A673 (cell line): ENCODE data around the gene KCND2. TPM values are rescaled to one million over a fixed set of nuclear protein-coding genes. Genes with fewer than 3 reads are reported as not detected.

Experiments used
- BruUV-seq: library from RNA; stranded (reverse); fragments of 400-500 nt; replicated peaks from 2 replicates; lab custom pipeline; 2021; lab: Mats Ljungman, UMichigan
- CTCF ChIA-PET: fragments of 300-600 bp; sonication (Branson Sonifier 250); formaldehyde crosslinking; loops from one replicate; lab custom pipeline; 2022; ENCODE audit warnings: antibody characterized with exemption; lab: Charles Lee
- POLR2A ChIA-PET: fragments of 300-600 bp; sonication (Branson Sonifier 250); formaldehyde crosslinking; loops from one replicate; lab custom pipeline; 2022; ENCODE audit warnings: antibody characterized with exemption; ENCODE audit not compliant: low non-redundant PET; lab: Charles Lee
- DNase-seq: peaks from one replicate; pipeline ENCODE4 v3.0.0-alpha.2; 2015; ENCODE audit warnings: low spot score
- H3K27ac ChIP-seq: fragments of 200-600 bp; sonication (generic); 2 replicates; pipeline ENCODE4 v1.5.1; 2016; ENCODE audit warnings: mixed run types, low read depth, mild to moderate bottlenecking, mixed read lengths, antibody characterized with exemption, low read length; ENCODE audit not compliant: poor library complexity, severe bottlenecking
- H3K27me3 ChIP-seq: fragments of 200-600 bp; sonication (generic); replicated peaks from 2 replicates; pipeline ENCODE4 v1.6.1; 2017; ENCODE audit warnings: mixed run types, low read depth, mild to moderate bottlenecking, mixed read lengths, antibody characterized with exemption, low read length; ENCODE audit not compliant: insufficient read depth, poor library complexity
- H3K36me3 ChIP-seq: fragments of 200-600 bp; sonication (generic); 2 replicates; pipeline ENCODE4 v1.6.1; 2016; ENCODE audit warnings: mixed run types, mild to moderate bottlenecking, mixed read lengths, antibody characterized with exemption, low read length; ENCODE audit not compliant: insufficient read depth, poor library complexity, severe bottlenecking
- H3K4me1 ChIP-seq: fragments of 200-600 bp; sonication (generic); 2 replicates; pipeline ENCODE4 v1.6.1; 2017; ENCODE audit warnings: mixed run types, mild to moderate bottlenecking, mixed read lengths, antibody characterized with exemption, low read length; ENCODE audit not compliant: insufficient read depth, poor library complexity, severe bottlenecking
- H3K4me3 ChIP-seq: fragments of 200-600 bp; sonication (generic); 2 replicates; pipeline ENCODE4 v1.5.1; 2016; ENCODE audit warnings: low read depth, mixed run types, mild to moderate bottlenecking, mixed read lengths, low read length; ENCODE audit not compliant: poor library complexity, severe bottlenecking
- H3K9me3 ChIP-seq: fragments of 200-600 bp; sonication (generic); 2 replicates; pipeline ENCODE4 v1.6.1; 2016; ENCODE audit warnings: mixed run types, low read depth, mild to moderate bottlenecking, mixed read lengths, antibody characterized with exemption, low read length; ENCODE audit not compliant: poor library complexity, severe bottlenecking
- EZH2 ChIP-seq: fragments of 200-600 bp; sonication (generic); IDR thresholded peaks from 2 replicates; pipeline ENCODE4 v1.6.1; 2017; ENCODE audit warnings: borderline replicate concordance, low read depth, mild to moderate bottlenecking, mixed read lengths, antibody characterized with exemption, low read length; ENCODE audit not compliant: poor library complexity, severe bottlenecking
- intact Hi-C: fragments of 100-400 bp; cut with micrococcal nuclease; formaldehyde crosslinking; loops from one replicate; pipeline ENCODE4 v1.10.0; 2022; ENCODE audit not compliant: unreplicated experiment
- total RNA-seq: library from RNA; stranded (reverse); gene quantifications from 2 replicates; pipeline ENCODE4 v1.2.3, GENCODE V29; 2021
- TF ChIP-seq, protein P1 (sequence below): fragments of 300-800, 200-600 bp; sonication (generic); conservative IDR thresholded peaks from 2 replicates; pipeline ENCODE4 v1.5.1; 2017; ENCODE audit warnings: low read depth, mild to moderate bottlenecking, antibody characterized with exemption, low read length, moderate library complexity, mixed read lengths

KCND2 gene
- total RNA-seq, 1 experiment from 2014 or later: not detected

DNA sequence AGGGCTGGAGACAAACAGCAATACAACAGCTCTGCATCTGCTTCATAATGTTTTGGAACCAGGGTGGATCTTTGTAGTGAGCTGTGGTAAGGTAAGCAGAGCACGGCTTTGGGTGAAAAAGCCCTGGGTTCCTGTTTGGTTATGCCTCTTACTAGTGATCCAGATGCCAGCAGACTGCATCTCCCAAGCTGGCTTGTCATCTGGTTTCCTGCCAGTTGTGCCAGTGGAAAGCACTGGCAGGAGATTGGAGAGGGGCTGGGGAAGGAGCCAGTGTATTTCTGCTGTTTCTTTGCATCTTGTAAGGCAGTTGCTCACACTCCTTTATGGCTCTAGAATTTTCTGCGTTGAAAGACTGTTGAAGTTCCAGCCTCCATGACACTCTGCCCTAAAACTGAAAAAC, 447.3 kb downstream of the KCND2 start:
- Histone ChIP-seq H3K27me3 (no peaks in the 10 kb centered on the region), H3K36me3 (no peaks in the 10 kb centered on the region), H3K27ac (no peak overlapping the region), H3K4me1 (peaks cover 4% of the 10 kb centered on the region), H3K4me3 (no peak overlapping the region), H3K9me3 (no peaks in the 10 kb centered on the region)
- TF ChIP-seq, protein P1, sequence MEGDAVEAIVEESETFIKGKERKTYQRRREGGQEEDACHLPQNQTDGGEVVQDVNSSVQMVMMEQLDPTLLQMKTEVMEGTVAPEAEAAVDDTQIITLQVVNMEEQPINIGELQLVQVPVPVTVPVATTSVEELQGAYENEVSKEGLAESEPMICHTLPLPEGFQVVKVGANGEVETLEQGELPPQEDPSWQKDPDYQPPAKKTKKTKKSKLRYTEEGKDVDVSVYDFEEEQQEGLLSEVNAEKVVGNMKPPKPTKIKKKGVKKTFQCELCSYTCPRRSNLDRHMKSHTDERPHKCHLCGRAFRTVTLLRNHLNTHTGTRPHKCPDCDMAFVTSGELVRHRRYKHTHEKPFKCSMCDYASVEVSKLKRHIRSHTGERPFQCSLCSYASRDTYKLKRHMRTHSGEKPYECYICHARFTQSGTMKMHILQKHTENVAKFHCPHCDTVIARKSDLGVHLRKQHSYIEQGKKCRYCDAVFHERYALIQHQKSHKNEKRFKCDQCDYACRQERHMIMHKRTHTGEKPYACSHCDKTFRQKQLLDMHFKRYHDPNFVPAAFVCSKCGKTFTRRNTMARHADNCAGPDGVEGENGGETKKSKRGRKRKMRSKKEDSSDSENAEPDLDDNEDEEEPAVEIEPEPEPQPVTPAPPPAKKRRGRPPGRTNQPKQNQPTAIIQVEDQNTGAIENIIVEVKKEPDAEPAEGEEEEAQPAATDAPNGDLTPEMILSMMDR: no peak
- no peak for TF ChIP-seq EZH2
- DNase-seq: no peak
- ChIA-PET CTCF (no interaction called here), POLR2A (no interaction called here)
- no TSS peak for BruUV-seq
- intact Hi-C loops: loop anchor here (10.0 kb wide), 4 partner anchors 136 to 1446 kb away; partner anchors contain the start of gene KCND2

DNA sequence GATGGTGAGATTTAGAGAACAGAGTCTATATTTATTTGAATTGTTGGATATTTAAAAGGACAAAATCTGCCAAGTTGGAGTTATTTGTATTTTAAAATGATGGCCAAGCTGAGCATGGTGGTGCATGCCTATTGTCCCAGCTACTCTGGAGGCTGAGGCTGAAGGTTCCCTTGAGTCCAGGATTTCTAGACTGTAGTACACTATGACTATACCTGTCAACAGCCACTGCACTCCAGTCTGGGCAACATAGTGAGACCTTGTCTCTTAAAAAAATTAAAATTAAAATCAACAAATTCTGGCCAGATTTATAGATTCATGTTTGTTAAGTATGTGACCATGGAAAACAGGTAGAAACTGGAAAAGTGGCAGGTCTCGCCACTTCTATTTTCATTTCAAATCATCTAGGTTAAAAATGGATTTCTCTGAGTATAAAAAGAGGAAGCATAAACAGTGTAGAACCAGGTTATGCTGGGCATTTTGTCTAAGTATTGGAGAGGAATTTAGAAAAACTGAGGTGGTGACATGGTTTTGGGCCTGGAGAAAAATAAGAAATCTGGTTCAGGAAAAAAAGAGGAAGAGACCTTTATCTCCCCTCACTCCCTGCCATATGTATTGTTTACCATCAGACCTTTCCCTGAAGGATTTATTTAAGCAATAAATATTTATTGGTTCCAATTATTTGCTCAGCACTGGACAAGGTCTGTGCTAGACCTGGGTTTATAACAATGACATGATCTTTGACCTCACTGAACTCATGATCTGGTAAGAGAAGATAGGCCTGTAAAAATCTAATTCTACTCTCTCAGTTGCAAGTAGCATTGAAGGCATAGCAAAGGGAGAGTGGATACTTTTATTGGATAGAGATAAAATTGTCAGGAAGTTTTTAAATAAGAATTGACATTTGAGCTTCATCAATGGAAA, 450.8 kb downstream of the KCND2 start:
- H3K9me3 ChIP-seq: no peaks in the 10 kb centered on the region
- H3K27me3 ChIP-seq: no peaks in the 10 kb centered on the region
- no peak for DNase-seq
- H3K36me3 ChIP-seq: no peaks in the 10 kb centered on the region
- POLR2A ChIA-PET: no interaction called here
- TF ChIP-seq, protein P1: no peak
- TF ChIP-seq EZH2: no peak
- intact Hi-C loops: loop anchor here (10.0 kb wide), 4 partner anchors 139 to 1449 kb away; partner anchors contain the start of gene KCND2
- BruUV-seq: no TSS peak
- peaks cover 4% of the 10 kb centered on the region for H3K4me1 ChIP-seq
- no peak overlapping the region for H3K4me3 ChIP-seq
- CTCF ChIA-PET: no interaction called here
- no peak overlapping the region for H3K27ac ChIP-seq

GRCh38 chr7:120724448-120724847, 451.5 kb downstream of the KCND2 start:
- H3K36me3 ChIP-seq: no peaks in the 10 kb centered on the region
- H3K4me1 ChIP-seq: peaks cover 4% of the 10 kb centered on the region
- TF ChIP-seq, protein P1: no peak
- no peak for TF ChIP-seq EZH2
- H3K27me3 ChIP-seq: no peaks in the 10 kb centered on the region
- DNase-seq: no peak
- CTCF ChIA-PET: no interaction called here
- intact Hi-C loops: loop anchor here (10.0 kb wide), 4 partner anchors 140 to 1450 kb away; partner anchors contain the start of gene KCND2
- no TSS peak for BruUV-seq
- no peak overlapping the region for H3K27ac ChIP-seq
- no peaks in the 10 kb centered on the region for H3K9me3 ChIP-seq
- POLR2A ChIA-PET: no interaction called here
- no peak overlapping the region for H3K4me3 ChIP-seq
